ENCODE results near the gene PPP4R1.

DNA sequence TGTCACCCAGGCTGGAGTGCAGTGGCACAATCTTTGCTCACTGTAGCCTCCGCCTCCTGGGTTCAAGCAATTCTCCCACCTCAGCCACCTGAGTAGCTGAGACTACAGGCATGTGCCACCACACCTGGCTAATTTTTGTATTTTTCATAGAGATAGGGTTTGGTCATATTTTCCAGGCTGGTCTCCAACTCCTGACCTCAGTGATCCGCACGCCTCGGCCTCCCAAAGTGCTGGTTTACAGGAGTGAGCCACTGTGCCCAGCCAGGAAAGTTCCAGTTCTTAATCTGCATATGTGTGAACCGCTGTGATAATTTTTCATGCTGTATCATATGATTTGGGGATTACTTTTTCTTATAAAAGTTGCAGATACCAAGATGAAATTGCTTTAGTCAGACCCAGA is 14.6 kb upstream of the PPP4R1 start:
- TF ChIP-seq, protein P1, sequence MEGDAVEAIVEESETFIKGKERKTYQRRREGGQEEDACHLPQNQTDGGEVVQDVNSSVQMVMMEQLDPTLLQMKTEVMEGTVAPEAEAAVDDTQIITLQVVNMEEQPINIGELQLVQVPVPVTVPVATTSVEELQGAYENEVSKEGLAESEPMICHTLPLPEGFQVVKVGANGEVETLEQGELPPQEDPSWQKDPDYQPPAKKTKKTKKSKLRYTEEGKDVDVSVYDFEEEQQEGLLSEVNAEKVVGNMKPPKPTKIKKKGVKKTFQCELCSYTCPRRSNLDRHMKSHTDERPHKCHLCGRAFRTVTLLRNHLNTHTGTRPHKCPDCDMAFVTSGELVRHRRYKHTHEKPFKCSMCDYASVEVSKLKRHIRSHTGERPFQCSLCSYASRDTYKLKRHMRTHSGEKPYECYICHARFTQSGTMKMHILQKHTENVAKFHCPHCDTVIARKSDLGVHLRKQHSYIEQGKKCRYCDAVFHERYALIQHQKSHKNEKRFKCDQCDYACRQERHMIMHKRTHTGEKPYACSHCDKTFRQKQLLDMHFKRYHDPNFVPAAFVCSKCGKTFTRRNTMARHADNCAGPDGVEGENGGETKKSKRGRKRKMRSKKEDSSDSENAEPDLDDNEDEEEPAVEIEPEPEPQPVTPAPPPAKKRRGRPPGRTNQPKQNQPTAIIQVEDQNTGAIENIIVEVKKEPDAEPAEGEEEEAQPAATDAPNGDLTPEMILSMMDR (IDR thresholded peaks at IDR 0.05) = no peak
- no peak for TF ChIP-seq ZFX (IDR thresholded peaks at IDR 0.05; ENCODE audit: borderline replicate concordance)
